ENCODE data around the gene BMP7. TPM values are rescaled to one million over a fixed set of nuclear protein-coding genes. Genes with fewer than 3 reads are reported as not detected.

BMP7 gene
- total RNA-seq, 1 donor = not detected

DNA sequence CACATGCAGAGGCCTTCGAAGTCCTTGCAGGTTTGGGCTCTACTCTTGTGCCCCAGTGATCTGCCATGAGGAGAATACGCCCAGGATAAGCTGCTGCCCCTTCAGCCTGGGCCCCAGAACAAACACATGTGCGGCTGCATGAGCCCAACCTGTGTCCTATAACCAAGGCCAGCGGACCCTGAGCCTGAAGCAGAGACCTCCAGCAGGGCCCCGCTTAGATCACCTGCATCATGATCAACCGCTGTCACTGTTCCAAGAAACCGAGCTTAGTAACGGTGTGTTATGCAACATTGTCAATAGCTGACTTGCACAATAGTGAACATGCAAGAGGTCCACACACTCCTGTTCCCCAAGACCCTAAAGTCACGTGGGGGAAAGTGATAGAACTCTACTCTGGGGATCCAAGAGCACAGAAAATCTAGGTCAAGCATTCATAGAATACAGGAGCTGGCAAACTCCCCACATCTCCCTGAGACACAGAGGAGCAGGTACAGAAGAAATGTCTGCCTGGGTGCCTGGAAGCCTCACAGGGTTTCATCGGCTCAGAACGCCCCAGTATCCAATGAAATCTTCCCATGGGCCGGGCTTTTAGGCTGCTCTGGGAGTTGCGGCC, 136.2 kb downstream of the BMP7 start:
- Histone ChIP-seq H3K79me2 (ENCODE audit: insufficient read depth, low read length) (no peaks in the 10 kb centered on the region), H3K4me3 (ENCODE audit: insufficient read depth, low read length) (no peak overlapping the region), H3K4me2 (ENCODE audit: insufficient read depth, low read length) (no peak overlapping the region), H3K4me1 (ENCODE audit: insufficient read depth, low read length) (no peaks in the 10 kb centered on the region), H3K9me3 (ENCODE audit: low read depth, low read length) (no peaks in the 10 kb centered on the region), H2AFZ (ENCODE audit: low read length) (no peak overlapping the region), H3K36me3 (ENCODE audit: insufficient read depth, low read length) (no peaks in the 10 kb centered on the region), H3K27me3 (ENCODE audit: insufficient read depth, low read length) (no peaks in the 10 kb centered on the region), H3K27ac (ENCODE audit: low read depth, low read length) (no peak overlapping the region), H4K20me1 (ENCODE audit: insufficient read depth, low read length) (no peaks in the 10 kb centered on the region)
- no peak for DNase-seq (ENCODE audit: insufficient read length, low spot score, missing footprints)
- no peak for TF ChIP-seq CTCF (IDR thresholded peaks at IDR 0.05; ENCODE audit: extremely low read depth, low read depth, low read length)

GRCh38 chr20:57129303-57129702, 137.1 kb downstream of the BMP7 start:
- H3K4me3 ChIP-seq (ENCODE audit: insufficient read depth, low read length) = no peak overlapping the region
- H4K20me1 ChIP-seq (ENCODE audit: insufficient read depth, low read length) = no peaks in the 10 kb centered on the region
- TF ChIP-seq CTCF (IDR thresholded peaks at IDR 0.05; ENCODE audit: extremely low read depth, low read depth, low read length) = no peak
- H3K79me2 ChIP-seq (ENCODE audit: insufficient read depth, low read length) = no peaks in the 10 kb centered on the region
- no peak overlapping the region for H2AFZ ChIP-seq (ENCODE audit: low read length)
- no peaks in the 10 kb centered on the region for H3K36me3 ChIP-seq (ENCODE audit: insufficient read depth, low read length)
- no peaks in the 10 kb centered on the region for H3K4me1 ChIP-seq (ENCODE audit: insufficient read depth, low read length)
- no peaks in the 10 kb centered on the region for H3K9me3 ChIP-seq (ENCODE audit: low read depth, low read length)
- no peak for DNase-seq (ENCODE audit: insufficient read length, low spot score, missing footprints)
- no peak overlapping the region for H3K4me2 ChIP-seq (ENCODE audit: insufficient read depth, low read length)
- H3K27ac ChIP-seq (ENCODE audit: low read depth, low read length) = no peak overlapping the region
- no peaks in the 10 kb centered on the region for H3K27me3 ChIP-seq (ENCODE audit: insufficient read depth, low read length)

DNA sequence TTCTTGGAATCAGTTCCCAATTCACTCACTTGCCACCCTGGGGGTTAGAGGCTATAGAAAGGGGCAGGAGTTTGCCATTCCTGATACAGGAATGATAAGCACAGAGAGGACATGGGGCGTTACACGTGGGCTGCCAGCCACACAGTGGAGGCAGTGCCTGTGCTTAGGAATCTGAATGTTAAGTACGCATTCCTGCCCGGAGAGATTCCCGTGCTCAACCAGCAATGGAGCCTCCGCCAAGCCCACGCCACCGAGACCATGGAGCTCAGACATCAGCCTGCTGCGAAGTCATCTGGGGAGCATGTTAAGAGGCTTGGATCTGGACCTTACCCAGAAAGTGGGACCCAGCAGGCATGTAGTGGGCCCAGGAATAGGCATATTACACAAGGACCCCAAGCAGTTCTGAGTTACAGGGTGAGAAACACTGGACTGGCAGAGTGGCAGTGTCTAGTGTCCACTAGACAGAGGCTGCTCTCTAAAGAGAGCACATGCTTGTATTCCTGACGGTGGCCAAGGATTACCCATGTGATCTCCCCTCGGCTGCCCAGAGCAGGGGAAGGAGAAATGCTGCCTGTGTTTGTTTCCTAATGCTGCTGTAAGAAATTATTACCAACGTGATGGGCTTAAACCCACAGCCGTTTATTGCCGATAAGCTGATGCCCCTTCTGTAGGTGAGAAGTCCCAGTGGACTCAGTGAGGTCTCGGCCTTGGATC, 138.2 kb downstream of the BMP7 start:
- no peak for TF ChIP-seq CTCF (IDR thresholded peaks at IDR 0.05; ENCODE audit: extremely low read depth, low read depth, low read length)
- H3K27me3 ChIP-seq (ENCODE audit: insufficient read depth, low read length) = no peaks in the 10 kb centered on the region
- no peaks in the 10 kb centered on the region for H3K9me3 ChIP-seq (ENCODE audit: low read depth, low read length)
- H3K4me3 ChIP-seq (ENCODE audit: insufficient read depth, low read length) = no peak overlapping the region
- no peak overlapping the region for H3K4me2 ChIP-seq (ENCODE audit: insufficient read depth, low read length)
- DNase-seq (ENCODE audit: insufficient read length, low spot score, missing footprints) = no peak
- no peak overlapping the region for H3K27ac ChIP-seq (ENCODE audit: low read depth, low read length)
- H2AFZ ChIP-seq (ENCODE audit: low read length) = no peak overlapping the region
- no peaks in the 10 kb centered on the region for H4K20me1 ChIP-seq (ENCODE audit: insufficient read depth, low read length)
- no peaks in the 10 kb centered on the region for H3K4me1 ChIP-seq (ENCODE audit: insufficient read depth, low read length)
- H3K79me2 ChIP-seq (ENCODE audit: insufficient read depth, low read length) = no peaks in the 10 kb centered on the region
- no peaks in the 10 kb centered on the region for H3K36me3 ChIP-seq (ENCODE audit: insufficient read depth, low read length)

GRCh38 chr20:57126481-57127092, 139.9 kb downstream of the BMP7 start:
- Histone ChIP-seq H3K9me3 (ENCODE audit: low read depth, low read length) (no peaks in the 10 kb centered on the region), H2AFZ (ENCODE audit: low read length) (no peak overlapping the region), H4K20me1 (ENCODE audit: insufficient read depth, low read length) (no peaks in the 10 kb centered on the region), H3K4me1 (ENCODE audit: insufficient read depth, low read length) (no peaks in the 10 kb centered on the region), H3K36me3 (ENCODE audit: insufficient read depth, low read length) (no peaks in the 10 kb centered on the region), H3K4me3 (ENCODE audit: insufficient read depth, low read length) (no peak overlapping the region), H3K27me3 (ENCODE audit: insufficient read depth, low read length) (no peaks in the 10 kb centered on the region), H3K4me2 (ENCODE audit: insufficient read depth, low read length) (no peak overlapping the region), H3K79me2 (ENCODE audit: insufficient read depth, low read length) (no peaks in the 10 kb centered on the region), H3K27ac (ENCODE audit: low read depth, low read length) (no peak overlapping the region)
- DNase-seq (ENCODE audit: insufficient read length, low spot score, missing footprints) = no peak
- TF ChIP-seq CTCF (IDR thresholded peaks at IDR 0.05; ENCODE audit: extremely low read depth, low read depth, low read length) = no peak

Data from osteoblast (primary cell).